Keratinocyte (primary cell): ENCODE measurements around the gene MESD.

Source experiments
- EZH2 ChIP-seq: IDR thresholded peaks from one replicate; pipeline ENCODE4 v1.6.1; 2012; ENCODE audit warnings: inconsistent platforms, mild to moderate bottlenecking, low read length, moderate library complexity
- TF ChIP-seq, protein P1 (sequence below), 3 experiments: IDR thresholded peaks in 1 of 3; conservative IDR thresholded peaks in 1 of 3; optimal IDR thresholded peaks in 1 of 3; 2 replicates in 2 of 3; 3 replicates in 1 of 3; pipeline versions ENCODE3 to v1.5.1; 2011; ENCODE audit warnings: low read length in 3 of 3, mild to moderate bottlenecking in 3 of 3, moderate library complexity in 2 of 3, control low read depth in 1 of 3, inconsistent platforms in 1 of 3; ENCODE audit not compliant: insufficient read depth in 2 of 3; ENCODE audit errors: extremely low read depth in 1 of 3

DNA sequence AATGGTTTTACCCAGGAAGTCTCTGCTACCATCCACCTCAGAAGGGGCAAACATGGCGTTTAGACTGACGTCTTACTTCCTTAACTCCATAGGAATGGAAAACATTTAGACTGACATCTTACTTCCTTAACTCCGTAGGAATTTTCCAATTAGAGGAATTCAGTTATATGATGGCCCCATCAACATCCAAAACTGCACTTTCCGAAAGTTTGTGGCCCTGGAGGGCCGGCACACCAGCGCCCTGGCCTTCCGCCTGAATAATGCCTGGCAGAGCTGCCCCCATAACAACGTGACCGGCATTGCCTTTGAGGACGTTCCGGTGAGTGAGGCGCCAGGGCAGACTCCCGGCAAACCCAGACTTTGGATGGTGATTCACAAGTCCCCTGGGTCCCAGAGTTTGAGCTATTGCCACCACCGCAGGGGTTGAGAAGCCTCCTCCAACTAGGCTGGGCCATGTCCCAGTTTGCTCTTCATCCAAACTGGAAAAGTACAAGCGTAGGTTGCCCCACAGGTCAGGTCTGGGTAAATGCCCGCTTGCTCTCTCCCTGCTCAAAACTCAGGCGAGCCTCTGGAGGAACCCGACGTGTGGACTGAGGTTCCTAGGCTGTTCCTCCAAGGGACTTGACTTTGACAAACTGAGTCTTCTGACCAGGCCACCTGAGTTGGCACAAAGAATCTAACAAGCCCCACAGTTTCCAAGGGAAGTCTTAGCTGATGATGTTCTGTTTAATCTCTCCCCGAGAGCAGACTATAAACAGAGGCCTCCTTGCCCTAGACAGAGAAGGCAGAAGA, 57.7 kb downstream of the MESD start:
- TF ChIP-seq, protein P1, sequence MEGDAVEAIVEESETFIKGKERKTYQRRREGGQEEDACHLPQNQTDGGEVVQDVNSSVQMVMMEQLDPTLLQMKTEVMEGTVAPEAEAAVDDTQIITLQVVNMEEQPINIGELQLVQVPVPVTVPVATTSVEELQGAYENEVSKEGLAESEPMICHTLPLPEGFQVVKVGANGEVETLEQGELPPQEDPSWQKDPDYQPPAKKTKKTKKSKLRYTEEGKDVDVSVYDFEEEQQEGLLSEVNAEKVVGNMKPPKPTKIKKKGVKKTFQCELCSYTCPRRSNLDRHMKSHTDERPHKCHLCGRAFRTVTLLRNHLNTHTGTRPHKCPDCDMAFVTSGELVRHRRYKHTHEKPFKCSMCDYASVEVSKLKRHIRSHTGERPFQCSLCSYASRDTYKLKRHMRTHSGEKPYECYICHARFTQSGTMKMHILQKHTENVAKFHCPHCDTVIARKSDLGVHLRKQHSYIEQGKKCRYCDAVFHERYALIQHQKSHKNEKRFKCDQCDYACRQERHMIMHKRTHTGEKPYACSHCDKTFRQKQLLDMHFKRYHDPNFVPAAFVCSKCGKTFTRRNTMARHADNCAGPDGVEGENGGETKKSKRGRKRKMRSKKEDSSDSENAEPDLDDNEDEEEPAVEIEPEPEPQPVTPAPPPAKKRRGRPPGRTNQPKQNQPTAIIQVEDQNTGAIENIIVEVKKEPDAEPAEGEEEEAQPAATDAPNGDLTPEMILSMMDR (optimal IDR thresholded peaks at IDR 0.05 in 1 of 3, IDR thresholded peaks at IDR 0.05 in 1 of 3, conservative IDR thresholded peaks at IDR 0.05 in 1 of 3; ENCODE audit: extremely low read depth in 1 of 3, insufficient read depth in 2 of 3, low read length in 3 of 3), result no peak
- no peak for TF ChIP-seq EZH2
